UCSD-AML1 (cell line): ENCODE data around the gene CACNA1G.

Experiments used
- DNase-seq: peaks from one replicate; lab custom pipeline; 2025; ENCODE audit not compliant: unreplicated experiment; lab: John Stamatoyannopoulos, UW

CACNA1G gene

DNA sequence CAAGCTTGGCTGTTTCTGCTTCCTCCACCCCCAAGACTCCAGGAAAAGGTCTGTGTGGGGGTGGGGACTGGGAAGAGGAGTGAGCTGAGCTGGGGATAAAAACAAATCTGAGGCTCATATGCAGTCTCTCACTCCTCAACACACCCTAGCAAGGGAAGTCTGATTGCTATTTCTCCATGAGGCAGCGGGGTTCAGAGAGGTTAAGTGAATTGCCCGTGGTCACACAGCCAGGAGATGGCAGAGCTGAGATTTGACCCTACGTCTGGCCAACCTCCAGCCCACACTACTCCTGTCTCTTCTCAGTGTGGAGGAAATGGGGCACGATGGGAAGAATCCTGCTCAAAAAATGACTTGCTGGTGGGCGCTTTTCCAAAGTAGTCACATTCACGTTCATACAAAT is 69.4 kb downstream of the CACNA1G start:
- DNase-seq: no peak

- peak; percentile 59 for DNase-seq
Observed at GRCh38 chr17:50630524-50631194, 70.1 kb downstream of the CACNA1G start.

- peak; percentile 38 for DNase-seq
Observed at GRCh38 chr17:50631195-50631907, 70.8 kb downstream of the CACNA1G start.

GRCh38 chr17:50631908-50632571 is 71.5 kb downstream of the CACNA1G start:
- no peak for DNase-seq

DNA sequence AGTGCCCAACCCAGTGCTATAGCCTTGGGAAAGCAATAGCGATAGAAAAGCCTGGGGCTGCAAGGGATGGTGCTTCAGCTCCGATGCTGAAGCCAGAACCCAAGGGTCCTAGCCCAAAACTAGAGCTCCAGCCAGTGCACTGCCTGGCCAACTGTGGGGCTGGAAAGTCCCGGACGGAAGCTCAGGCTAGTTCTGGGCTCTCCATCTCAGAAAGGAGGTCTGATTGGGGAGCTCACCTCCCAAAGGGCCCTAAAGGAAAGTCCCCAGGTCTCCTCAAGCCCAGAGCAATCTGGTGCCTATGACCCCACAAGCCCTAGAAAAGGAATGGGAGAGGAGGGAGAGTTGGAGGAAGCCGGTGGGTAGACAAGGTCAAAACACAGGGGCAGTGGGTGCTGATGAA is 72.1 kb downstream of the CACNA1G start:
- DNase-seq: no peak

- no peak for DNase-seq
Observed at GRCh38 chr17:50633683-50634082, 73.2 kb downstream of the CACNA1G start.

- no peak for DNase-seq
Observed at GRCh38 chr17:50634224-50634914, 73.9 kb downstream of the CACNA1G start, which contains the start of gene ABCC3. TSS of gene ABCC3 (plus strand) at chr17:50634881. CDS start at chr17:50634937, 56 bp downstream.

DNA sequence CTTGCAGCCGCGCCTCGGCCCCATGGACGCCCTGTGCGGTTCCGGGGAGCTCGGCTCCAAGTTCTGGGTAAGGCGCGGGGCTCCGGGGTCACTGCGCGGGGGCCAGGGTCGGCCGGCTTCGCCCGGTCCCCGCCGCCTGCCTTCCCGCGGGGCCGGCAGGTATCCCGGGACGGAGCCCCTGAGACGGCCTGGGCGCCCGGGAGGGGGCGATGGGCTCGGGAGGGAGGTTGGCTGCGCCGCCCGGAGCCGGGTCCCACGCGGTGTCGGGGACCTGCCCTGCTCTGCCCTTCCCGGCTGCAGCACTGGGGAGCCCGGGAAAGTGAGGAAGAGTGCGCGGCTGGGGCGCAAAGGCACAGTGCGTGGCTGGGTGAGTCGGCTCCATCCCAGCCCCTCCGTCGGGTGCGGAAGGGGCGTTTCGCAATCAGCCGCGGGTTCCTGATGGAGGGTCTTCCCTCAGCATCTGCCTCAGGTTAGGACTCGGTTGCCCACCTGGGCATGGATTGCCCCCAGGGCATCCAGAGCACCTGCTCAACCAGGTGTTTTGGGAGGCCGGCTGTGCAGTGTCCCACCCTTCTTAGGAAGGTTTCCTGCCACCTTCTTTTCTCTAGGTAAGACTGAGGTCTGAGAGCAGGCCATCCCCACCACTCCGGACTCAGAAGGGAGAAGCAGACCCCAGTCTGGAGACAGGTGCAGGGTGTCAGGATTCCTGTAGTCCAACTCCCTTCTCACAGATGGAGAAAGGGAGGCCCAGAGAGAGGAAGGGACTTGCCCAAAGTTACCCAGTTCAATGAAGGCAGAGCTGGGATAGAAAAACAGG is 74.6 kb downstream of the CACNA1G start:
- no peak for DNase-seq

DNA sequence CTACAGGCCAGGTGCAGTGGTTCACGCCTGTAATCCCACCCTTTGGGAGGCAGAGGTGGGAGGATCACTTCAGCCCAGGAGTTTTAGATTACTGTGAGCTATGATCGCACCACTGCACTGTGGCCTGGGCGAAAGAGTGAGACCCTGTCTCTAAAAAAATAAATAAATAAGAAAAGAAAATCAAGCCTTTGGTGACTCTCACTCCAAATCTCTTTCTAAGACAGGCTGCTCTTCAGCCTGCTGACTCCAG is 75.1 kb downstream of the CACNA1G start:
- no peak for DNase-seq

DNA sequence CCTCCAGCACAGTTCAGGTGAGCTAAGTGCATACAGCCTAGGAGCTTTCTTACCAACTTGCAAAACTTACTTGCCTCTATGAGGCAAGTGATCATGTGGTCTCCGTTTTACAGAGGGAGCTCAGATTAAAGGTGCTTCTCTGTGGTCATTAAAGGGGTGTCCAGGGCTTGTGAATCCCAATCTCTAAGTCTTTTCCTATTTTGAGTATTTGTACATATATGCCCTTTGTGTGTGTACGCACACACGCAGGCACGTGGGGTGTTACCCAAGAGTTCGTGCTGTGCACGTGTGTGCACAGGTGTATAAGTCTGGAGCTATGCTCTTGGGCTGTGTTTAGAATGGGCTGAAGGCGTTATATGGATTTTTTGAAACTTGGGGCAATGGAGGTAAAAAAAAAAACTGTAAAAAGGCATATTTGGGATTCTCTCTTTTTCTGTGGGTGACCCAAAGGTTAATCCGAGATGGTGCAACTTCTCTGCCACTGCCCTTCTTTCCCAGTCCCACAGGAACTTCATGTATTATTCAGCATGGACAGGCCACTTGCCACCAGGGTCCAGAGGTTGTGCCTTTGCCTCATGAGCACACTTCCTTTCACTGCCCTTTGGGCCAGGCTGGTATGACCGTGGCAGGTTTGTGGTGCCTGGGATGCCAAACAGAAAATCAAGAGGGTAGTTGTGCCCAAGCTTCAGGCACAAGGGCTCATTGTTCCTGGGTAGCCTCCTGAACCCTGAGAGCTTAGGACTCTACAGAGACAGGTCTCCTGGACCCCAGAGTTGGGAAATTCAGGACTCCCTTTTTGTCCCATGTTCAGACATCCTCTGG is 75.7 kb downstream of the CACNA1G start:
- DNase-seq: no peak

DNA sequence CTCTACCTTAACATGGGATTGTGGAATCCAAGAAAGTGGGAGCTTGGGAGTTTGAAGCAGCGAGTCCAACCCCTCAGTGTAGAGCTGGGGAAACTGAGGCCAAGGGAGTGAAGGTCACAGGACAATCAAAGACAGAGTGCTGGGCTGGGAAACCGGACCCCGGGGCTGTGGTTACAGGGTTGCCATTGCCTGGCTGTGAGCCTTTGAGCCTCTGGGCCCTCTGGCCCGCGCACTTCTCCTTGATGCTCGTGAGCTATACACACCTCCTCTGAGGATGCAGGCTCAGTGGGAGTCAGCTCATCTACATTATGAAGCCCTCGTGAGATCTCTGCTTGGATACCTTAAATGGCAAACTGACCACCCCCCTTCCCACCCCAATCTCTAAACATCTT is 76.3 kb downstream of the CACNA1G start:
- no peak for DNase-seq

- no peak for DNase-seq
Observed at GRCh38 chr17:50637829-50638605, 77.5 kb downstream of the CACNA1G start.

GRCh38 chr17:50638606-50638965 is 78.1 kb downstream of the CACNA1G start:
- DNase-seq: no peak

DNA sequence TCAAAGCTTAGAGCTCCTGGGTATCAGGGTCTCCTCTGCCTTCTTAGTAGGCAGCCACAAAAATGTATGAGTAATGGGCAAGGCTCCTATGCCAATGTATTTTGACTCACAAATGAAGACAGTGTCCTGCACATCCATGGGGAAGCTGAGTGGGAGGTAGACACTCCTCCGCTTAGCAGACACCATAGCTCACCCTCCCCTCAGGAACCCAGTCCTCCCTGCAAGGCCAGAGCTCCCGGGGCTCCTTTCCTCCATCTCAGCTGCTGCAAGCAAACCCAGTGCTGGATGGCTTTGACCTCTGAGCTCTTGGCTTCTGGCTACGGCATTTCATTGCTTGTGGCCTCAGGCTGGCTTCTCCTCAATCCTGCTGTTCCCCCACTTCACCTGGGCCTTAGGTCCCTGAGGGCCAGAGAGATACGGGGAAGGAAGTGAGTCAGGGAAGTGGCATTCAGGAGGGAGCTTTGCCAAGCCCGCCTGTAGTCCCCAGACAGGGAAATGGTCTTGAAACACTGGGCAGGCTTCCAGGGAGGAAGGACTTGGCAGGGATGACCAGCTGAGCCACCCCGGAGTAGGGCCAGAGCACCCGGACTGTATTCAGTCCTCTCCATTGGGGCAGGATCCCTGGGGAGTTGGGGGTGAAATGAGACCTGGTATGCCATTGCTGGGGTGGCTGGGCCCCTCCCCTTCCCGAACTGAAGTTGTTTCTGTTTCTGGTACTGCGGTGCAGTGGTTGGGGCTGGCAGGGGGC is 78.6 kb downstream of the CACNA1G start:
- DNase-seq: peak; percentile 42

DNA sequence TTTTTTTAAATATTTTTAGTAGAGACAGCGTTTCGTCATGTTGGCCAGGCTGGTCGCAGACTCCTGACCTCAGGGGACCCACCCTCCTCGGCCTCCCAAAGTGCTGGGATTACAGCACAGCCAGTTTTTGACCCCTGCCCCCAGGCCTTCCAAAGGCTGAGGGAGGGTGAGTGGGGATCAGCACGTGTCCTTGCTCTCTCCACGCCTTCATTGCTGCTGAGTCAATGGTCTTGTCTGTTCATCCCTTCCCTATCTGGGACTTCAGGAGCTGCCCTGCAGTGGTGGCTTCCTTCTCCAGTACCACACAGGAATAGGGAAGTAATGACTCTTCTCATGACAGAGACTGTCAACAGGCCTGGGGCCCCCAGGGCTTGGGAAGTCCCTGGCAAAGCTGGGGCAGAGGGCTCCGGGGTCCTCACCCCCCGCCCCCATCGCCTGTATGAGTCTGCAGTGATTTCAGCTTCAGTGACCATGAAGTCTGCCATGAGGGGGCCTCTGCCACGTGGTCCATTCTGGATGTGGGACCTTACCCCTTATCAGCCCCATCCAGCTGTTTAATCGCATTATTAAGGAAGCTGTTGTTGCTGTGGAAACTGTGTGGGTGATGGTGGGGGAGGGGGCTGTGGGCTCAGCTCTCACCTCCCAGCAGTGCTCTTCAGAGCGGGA is 80.3 kb downstream of the CACNA1G start:
- peak; percentile 78 for DNase-seq

DNA sequence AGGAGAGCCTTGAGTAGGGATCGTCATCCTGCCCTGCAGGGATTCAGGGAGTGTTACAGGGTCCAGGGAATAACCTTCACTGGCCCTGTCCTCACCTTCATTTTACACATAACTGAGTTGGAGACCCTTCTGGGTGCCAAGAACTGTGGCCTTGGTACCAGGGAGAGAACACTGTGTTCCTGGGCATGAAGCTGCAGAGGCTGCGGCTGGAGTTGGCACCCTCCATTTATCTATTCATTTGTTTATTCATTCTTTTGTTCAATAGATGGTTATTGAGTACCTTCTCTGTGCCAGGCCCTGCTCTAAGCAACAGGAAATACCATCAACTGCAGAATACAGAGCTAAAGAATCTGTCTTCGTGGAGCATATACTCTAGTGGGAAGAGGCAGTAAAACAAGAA is 80.8 kb downstream of the CACNA1G start:
- no peak for DNase-seq

DNA sequence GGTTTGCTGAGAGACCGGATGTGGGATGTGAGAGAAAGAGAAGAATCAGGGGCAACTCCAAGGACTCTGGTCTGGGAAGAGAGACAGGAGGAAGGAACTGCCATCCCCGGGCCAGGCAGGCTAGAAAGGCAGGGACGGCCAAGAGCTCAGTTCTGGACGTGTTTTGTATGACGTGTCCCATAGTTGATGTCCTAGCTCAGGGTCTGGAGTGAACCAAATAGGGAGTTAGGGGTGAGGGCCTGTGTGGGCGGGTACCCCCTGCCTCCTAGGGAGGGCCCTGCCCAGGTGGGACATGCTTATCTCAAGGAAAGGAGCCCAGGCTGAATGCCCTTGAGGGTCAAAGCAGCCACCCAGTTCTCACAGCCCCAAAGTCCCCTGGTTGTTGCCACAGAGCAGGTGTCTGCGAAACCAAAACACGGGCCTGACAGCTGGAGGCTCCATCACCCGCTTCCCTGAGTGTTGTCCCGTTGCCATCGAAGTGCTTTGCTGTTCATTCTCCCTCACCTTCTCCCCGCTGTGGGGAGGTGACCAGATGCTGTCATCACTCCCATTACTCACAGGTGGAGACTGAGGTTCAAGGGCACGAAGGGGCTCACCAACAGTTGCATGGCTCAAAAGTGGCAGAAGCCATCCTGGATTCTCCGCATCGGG is 81.7 kb downstream of the CACNA1G start:
- DNase-seq: no peak
